Stimulated activated CD8-positive, alpha-beta memory T cell treated with anti-CD3 and anti-CD28 coated beads, Interleukin-12 subunit alpha, Interleukin-12 subunit beta, amount 100 ng/mL, for 1 hour (primary cell): ENCODE results near the gene RAB36.

Source experiments
- DNase-seq: peaks from one replicate; pipeline ENCODE4 v3.0.0-alpha.2; 2020; ENCODE audit warnings: low read depth

The RAB36 gene

GRCh38 chr22:23108249-23109078 is 36.8 kb upstream of the RAB36 start:
- DNase-seq, result no peak

GRCh38 chr22:23109079-23109347 is 36.3 kb upstream of the RAB36 start:
- no peak for DNase-seq

- DNase-seq, result no peak
Measured at GRCh38 chr22:23109441-23109978, 35.8 kb upstream of the RAB36 start.

- DNase-seq, result no peak
Measured at GRCh38 chr22:23110190-23110921, 34.9 kb upstream of the RAB36 start.

GRCh38 chr22:23110922-23111527 is 34.3 kb upstream of the RAB36 start:
- DNase-seq, result no peak

DNA sequence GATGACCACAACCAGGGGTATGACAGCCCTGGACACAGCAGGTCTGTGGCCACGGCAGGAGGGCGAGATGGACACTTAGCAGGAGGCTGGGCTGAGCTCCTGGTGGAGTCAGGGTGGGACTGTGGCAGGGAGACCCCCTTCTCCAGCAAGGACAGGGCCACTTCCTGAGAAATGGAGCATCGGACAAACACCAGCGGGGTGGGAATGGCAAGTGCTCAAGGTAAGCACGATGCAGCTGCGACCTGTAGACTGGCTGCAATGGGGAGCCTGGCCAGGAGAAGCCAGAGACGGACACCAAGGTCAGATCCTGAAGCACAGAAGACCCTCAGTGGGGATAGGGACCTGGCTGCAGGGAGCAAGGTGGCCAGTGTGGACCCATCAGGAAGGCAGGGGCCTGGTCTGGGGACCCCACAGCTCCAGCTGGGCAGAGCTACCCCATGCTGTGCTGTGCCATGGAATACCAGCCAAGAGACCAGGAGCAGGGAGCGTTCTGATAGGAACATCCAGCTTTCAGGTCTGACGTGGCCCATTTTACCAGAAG is 32.7 kb upstream of the RAB36 start:
- no peak for DNase-seq

DNA sequence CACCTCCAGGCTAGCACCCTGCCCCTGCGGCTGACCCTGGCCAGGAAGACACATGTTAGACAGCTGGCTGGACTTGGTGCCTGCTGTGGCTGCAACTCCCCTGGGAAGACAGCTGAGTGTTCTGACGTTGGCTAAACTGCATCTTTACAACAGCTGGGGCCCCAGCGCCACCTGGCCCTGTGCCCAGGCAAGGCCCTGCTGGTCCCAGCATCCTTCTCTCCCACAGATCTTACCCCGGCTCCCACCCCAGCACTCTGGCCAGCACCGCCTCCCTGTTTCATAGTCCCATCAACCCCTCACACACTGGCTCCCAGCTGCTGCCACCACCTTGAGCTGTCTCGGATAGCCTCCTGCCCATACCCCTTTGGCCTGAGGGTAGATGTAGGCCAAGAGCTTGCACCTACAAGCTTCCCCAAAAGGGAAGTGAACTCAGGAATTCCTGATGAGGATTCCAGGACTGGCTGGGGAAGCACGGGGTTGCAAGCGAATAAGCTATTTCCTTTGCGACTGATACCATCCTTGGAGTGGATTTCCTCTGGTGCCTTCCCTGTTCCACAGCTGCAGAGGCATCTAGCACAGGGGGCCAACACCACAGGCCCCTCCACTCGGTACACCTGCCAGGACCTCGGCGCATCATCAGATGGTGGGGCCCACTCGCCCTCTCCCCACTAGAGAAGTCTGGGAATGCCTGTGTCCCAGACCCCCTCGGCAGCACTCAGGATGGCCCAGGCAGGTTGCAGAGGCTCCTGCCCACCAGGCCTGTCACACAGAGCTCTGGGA is 32.0 kb upstream of the RAB36 start:
- no peak for DNase-seq

DNA sequence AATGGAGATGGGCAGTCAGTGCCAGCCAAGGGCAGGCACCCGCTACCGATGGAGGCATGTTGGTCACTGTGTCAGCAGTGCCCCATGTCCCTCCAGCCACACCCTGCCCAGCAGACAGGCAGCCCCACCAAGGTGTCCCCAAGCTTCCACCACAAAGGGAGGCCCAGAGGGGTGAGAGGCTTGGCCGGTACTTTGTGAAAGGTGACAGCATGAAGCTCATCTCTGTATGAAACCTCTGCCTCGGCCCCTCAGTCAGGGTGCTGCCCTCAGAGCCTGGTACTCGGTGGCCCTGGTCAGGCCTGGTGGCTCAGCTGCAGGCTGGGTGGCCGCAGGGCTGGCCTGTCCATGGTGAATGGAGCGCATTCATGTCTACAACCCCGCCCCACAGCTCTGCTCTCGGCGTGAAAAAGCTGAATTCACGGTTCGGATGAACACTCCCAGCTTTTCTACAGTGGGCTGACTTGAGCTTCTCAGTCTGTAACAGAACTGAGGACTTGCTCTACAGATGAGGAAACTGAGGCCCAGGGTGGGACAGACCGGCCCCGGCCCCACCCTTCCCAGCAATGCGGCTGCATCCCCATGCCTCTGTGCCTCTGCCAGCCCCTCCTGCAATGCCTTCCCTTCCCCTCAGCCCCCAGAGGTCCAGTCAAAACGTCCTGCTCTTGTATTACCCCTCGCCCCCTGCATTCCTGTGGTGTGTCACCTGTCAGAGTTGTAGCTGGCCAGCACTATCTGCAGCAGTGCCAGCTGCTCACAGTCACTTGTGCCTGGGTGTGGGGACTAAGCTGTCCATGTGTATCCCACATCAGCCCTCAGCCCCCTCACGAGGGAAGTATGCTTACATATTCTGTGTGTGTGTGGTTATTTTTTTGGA is 31.2 kb upstream of the RAB36 start:
- no peak for DNase-seq

DNA sequence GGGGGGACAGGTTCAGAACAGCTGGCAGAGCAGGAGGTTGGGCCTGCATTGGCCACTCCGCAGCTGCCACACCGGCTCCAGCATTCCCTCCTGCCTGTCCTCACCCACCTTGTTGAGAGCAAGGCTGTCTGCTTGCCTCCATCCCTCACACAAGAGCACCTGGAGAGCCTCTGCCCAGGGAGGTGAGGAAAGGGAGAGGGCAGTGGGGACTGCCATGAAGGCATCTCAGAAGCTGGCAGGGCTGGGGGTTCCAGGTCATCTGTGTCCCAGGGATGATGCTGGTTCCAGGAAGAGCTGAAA is 30.6 kb upstream of the RAB36 start:
- no peak for DNase-seq

DNA sequence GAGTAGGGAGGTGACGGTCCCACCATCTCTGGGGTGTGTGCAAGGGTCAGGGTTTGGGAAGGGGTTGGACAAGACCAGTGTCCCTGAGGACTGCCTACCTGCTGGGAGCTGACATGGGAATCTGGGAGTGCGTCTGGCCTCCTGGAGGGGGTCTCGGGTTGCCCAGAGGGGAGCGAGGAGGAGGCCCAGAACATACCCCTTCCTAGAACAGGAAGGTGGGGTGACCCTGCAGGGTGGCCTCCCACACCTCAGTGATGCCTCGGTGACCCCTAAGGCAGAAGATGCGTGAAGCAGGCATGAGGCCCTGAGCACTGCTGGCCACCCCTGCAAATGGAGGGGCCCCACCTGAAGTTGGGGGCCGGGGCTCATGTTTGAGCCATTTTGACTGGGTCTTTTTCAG is 29.9 kb upstream of the RAB36 start:
- no peak for DNase-seq

DNA sequence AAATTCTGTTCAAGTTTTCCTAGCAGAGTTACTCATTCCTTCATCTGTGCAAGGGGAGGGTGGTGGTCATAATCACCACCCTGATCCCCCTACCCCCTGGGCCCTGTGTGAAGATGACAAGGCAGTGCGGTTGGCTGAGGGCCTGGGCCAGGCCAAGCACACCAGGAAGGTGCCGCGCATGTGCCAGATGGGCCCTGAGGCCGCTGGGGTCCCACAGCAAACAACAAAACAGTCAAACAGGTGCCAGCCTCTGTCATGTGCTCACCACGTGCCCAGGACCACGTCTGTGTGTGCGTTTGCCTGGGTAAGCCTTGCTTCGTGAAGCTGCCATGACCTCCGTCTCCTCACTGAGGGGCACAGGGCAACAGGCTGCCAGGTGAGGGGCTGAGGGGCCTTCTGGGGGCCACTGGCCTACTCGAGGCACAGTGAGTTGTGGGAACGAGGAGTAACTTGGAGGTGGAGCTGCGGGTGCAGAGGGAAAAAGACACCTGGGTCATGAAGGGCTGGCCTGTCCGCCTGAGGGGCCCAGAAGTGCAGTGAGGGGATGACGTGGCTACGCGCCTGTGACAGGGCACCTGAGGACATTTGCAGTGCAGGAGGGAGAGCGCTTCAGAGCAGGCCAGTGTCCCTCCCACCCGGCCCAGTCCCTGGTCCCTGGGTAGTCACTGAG is 29.3 kb upstream of the RAB36 start:
- no peak for DNase-seq

DNA sequence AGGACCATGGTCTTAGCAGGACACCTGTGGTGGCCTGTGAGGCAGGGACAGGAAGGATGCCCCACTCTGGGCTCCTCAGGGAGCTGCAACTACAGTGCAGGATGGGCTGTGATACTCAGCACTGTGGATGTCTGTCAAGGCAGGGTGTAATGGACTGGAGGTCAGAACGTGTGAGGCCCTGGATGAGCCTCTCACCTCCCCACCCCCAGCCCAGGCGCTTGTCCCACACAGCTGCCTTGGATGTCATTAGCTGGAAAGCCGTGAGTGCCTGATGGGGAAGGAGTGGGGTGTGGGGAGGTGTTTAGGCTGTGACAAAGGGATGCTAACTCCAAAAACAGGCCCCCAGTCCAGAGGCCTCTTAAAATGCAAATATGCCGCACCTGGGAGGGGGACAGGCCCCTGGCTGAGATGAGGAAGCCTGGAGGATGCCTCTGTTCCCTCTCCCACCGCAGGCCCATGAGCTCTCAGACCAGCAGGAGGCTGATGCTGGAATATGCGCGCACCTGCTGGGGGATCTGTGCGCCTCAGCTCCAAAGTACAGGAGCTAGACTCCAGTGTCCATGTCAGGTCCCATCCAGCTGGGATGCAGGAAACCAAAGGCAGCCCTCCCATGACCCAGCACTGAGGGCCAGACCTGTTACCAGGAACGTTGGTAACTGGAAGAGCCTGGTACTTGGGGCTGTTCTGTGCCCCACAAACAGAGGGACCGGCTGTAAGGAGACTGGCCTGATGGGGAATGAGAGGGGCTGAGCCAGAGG is 28.6 kb upstream of the RAB36 start:
- no peak for DNase-seq

GRCh38 chr22:23117275-23117674 is 28.0 kb upstream of the RAB36 start:
- DNase-seq, result no peak

DNA sequence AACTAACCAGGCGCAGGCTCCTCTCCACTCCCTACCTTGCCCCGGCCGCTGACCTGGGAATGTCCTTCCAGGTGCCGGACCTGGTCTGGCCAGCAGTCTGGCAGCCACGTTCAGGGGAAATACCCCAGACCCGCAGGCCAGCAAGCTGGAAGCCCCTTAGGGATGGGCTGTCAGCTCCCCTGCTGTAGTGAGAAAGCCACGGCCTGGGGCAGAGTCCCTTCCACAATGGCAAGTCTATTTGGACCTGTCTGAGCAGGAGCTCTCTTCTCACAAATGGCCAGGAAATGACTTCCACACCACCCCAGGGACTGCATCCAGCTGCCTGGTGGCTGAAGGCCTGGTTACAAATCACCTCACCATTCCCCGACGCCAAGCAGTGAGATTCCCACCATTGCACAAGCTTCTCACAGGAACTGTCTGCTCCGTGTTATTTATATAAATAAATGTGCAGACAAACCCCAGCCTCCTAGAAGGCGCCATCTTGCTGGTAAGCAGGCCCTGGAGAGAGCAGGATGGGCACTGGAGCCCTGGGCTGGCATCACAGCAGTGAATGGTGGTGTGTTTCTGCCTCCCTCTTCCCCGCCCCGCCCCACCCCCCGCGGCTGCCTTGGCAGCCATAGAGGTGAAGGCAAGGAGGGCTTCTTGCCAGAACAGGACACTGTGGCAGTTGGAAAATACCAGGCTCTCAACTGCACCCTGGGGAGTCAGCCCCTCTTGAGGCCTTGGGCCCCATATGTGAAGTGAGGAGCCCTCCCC is 27.2 kb upstream of the RAB36 start:
- DNase-seq, result no peak

GRCh38 chr22:23118647-23119493 is 26.4 kb upstream of the RAB36 start:
- no peak for DNase-seq

DNA sequence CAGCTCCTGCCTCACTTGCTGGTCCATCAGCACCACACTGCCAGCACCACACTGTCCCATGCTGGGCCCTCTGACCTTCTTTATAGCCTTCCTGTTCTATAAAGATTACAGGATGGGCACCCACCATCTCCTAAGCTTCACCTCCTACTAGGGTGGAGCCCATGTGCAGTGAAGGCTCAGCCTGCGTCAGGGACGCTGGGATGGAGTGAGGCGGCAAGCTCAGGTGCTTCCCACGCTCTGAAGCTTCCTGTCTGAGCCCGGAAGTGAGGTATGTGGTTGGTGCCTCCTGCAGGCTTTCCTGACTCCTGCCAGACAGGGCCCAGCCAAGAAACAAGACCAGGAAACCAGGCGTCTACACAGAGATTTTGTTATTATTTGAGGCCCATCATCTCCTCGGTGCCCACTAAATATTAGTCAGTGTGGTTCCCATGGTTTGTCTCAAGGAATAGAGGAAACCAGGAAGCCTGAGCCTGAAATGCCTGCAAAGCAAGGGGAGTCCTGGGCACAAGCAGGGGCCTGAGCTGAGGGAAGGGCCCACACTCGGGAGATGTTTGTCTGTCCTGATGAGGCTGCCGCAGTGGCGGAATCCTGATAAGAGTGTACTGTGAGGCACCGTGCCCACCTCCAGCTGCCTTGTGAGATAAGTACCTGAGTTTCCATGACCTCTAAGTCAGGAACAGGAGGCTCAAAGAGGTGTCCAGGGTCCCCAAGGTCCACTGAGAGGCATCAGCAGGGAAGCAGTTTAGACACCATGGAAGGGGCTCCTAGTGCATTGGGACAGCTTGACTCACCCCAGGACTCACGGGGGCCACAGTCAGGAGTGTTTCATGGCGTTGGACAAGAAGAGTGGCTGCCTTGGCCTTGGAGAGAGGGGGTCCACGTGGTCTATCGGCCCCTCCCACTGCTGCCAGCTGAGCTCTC is 25.5 kb upstream of the RAB36 start:
- no peak for DNase-seq

DNA sequence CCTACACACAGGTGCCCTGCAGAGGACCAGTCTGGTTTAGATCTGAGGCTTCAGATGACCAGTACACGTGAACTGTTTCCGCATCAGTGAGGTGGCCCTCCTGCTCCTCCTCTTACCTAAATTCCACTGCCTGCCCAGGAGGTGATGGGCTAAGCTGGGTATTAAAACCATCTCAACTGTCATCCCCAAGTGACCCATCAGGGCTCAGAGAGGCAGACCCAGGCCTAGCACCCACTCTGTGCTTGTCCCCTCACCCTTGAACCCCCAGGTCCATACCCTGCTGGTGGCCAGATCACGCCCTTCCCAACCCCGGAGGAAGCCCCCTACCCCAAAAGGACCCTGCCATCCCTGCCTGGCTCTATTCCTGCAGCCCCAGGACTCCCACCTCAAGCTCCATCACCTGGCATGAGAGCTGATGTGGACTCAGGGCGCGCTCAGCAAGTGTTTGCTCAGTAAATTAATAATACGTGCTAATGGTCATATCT is 24.8 kb upstream of the RAB36 start:
- DNase-seq, result no peak
